Esophagus squamous epithelium (tissue), 5 donors: Measurements from ENCODE around the gene GAPDHS. TPM values are rescaled to one million over a fixed set of nuclear protein-coding genes. Genes with fewer than 3 reads are reported as not detected.

Source experiments
- DNase-seq: peaks from one replicate; lab custom pipeline; 2025; lab: John Stamatoyannopoulos, UW
- H3K27ac ChIP-seq, 4 donors: fragments of 200-600 bp; sonication (generic); one replicate each; pipeline ENCODE4 v1.5.1; 2016 to 2019; ENCODE audit warnings: mild to moderate bottlenecking in 1 of 4
- H3K27me3 ChIP-seq, 4 donors: fragments of 200-600 bp; sonication (generic); 1 replicate in 3 of 4; 2 replicates in 1 of 4; pipeline versions ENCODE4 v1.5.1 to v1.6.0; 2017 to 2021; ENCODE audit warnings: antibody characterized with exemption in 1 of 4
- H3K36me3 ChIP-seq, 3 donors: fragments of 200-600 bp; sonication (generic); one replicate each; pipeline ENCODE4 v1.5.1; 2016 to 2019
- H3K4me1 ChIP-seq, 3 donors: fragments of 200-600 bp; sonication (generic); one replicate each; pipeline ENCODE4 v1.5.1; 2017 to 2019
- H3K4me3 ChIP-seq, 4 donors: fragments of 200-600 bp; sonication (generic); 1 replicate in 3 of 4; 2 replicates in 1 of 4; pipeline ENCODE4 v1.5.1; 2016 to 2019; ENCODE audit warnings: mild to moderate bottlenecking in 2 of 4, moderate library complexity in 1 of 4
- H3K9me3 ChIP-seq, 3 donors: fragments of 200-600 bp; sonication (generic); one replicate each; pipeline ENCODE4 v1.5.1; 2016 to 2019
- CTCF ChIP-seq, 6 experiments: fragments of 450-650 bp in 4 of 6; fragments of 200-600 bp in 2 of 6; sonication (generic) in 2 of 6; IDR thresholded peaks; one replicate each; pipeline ENCODE4 v1.5.1; 2016 to 2019; ENCODE audit warnings: antibody characterized with exemption in 6 of 6, mild to moderate bottlenecking in 4 of 6, moderate library complexity in 4 of 6
- POLR2A ChIP-seq, 4 donors: fragments of 450-650 bp; IDR thresholded peaks; one replicate each; pipeline ENCODE4 v1.6.1; 2017; ENCODE audit warnings: antibody characterized with exemption in 4 of 4, mild to moderate bottlenecking in 4 of 4, moderate library complexity in 3 of 4
- WGBS, 2 donors: methylation state at CpG; one replicate each; pipeline ENCODE4 v1.1.5; 2018; 5-methylcytosine and 5-hydroxymethylcytosine counted together
- intact Hi-C: fragments of 100-400 bp; cut with DNase I; formaldehyde crosslinking; loops from one replicate; pipeline ENCODE4 v1.15.0; 2022
- total RNA-seq, 4 donors: library from RNA; depleted of rRNA; stranded (reverse); fragments of >200 nt; gene quantifications; one replicate each; pipeline ENCODE4 v1.1.0, GENCODE V29; 2016
- donor health status: DM: yes; HTN: yes; CAD: no.

The GAPDHS gene
- total RNA-seq, 4 donors from 2014 or later: not detected

GRCh38 chr19:35490364-35490763, 42.9 kb upstream of the GAPDHS start, which contains the start of gene KRTDAP:
TSS of gene KRTDAP (minus strand) at chr19:35490464. CDS start at chr19:35490442, 22 bp downstream.
- Histone ChIP-seq H3K4me1 (peaks cover 3 to 43% (median 3%) of the 10 kb centered on the region in 3 donors), H3K36me3 (no peaks in the 10 kb centered on the region), H3K4me3 (no peak within 1 kb of the TSS), H3K27ac (no peak within 1 kb of the TSS), H3K27me3 (peaks cover 0 to 76% (median 0%) of the 10 kb centered on the region in 4 donors), H3K9me3 (no peaks in the 10 kb centered on the region)
- intact Hi-C loops: no loop called here
- no peak for TF ChIP-seq CTCF (IDR thresholded peaks at IDR 0.05)
- TF ChIP-seq POLR2A (IDR thresholded peaks at IDR 0.05): no peak
- WGBS, 2 donors: 44 to 55% methylated on average over 5 to 6 of the region's 9 CpGs
- no peak for DNase-seq

DNA sequence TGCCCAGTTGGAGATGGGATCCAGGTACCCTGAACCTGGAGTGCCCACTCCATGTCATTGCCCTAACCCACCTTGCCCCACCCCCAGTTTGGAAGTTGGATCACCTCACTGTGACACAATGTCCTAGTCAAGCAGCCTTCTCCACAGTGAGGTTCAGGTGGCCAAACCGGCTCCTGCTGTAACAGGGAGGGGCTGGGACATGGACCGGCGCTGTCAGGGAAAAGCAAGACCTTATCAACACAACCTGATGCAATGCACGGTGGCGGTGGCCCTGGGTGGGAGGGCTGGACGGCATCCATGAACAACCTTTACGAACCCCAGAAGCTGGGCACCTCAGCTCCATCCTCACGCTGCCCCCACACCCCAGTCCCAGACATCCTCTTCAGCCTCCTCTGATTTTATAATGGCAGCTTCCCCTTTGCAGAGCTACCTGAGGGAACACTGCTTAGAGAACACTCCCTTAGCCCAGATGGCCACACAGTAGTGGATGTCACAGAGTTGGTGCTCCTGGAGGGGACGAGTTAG, 41.4 kb upstream of the GAPDHS start:
- intact Hi-C loops: no loop called here
- TF ChIP-seq CTCF (IDR thresholded peaks at IDR 0.05): no peak
- TF ChIP-seq POLR2A (IDR thresholded peaks at IDR 0.05): no peak
- Histone ChIP-seq H3K9me3 (no peaks in the 10 kb centered on the region), H3K27ac (no peak overlapping the region), H3K4me1 (peaks cover 5 to 47% (median 7%) of the 10 kb centered on the region in 3 donors), H3K36me3 (no peaks in the 10 kb centered on the region), H3K27me3 (peaks cover 0 to 71% (median 0%) of the 10 kb centered on the region in 4 donors), H3K4me3 (no peak overlapping the region)
- DNase-seq: no peak
- WGBS, 2 donors: 73 to 78% methylated on average over 2 to 4 of the region's 9 CpGs

DNA sequence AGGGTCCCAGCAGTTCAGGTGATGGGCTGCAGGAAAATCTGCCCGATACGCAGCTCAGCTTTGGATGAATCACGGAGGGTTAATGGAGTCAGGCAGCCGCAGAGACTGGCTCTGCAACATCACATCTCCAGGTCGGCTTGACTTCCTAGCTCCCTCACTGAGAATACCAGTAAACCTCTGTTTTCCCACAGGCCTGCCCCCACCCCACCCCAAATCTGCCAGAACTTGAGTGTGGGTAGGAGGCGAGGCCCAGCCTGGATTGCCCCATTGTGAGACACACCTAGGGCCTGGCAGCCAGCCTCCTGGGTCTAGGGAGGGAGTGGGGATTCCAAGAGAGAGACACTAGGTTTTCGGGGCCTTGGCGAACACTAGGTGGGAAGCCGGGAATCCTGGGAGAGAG, 39.3 kb upstream of the GAPDHS start:
- 53 to 64% methylated on average over 5 to 8 of the region's 9 CpGs for WGBS, 2 donors
- Histone ChIP-seq H3K36me3 (no peaks in the 10 kb centered on the region), H3K27ac (peak overlapping the region in 2 of 4 donors; percentile 14 to 46), H3K9me3 (no peaks in the 10 kb centered on the region), H3K27me3 (peaks cover 0 to 51% (median 0%) of the 10 kb centered on the region in 4 donors), H3K4me3 (no peak overlapping the region), H3K4me1 (peaks cover 5 to 47% (median 7%) of the 10 kb centered on the region in 3 donors)
- TF ChIP-seq POLR2A (IDR thresholded peaks at IDR 0.05) (no peak), CTCF (IDR thresholded peaks at IDR 0.05) (no peak)
- no peak for DNase-seq
- intact Hi-C loops: no loop called here

DNA sequence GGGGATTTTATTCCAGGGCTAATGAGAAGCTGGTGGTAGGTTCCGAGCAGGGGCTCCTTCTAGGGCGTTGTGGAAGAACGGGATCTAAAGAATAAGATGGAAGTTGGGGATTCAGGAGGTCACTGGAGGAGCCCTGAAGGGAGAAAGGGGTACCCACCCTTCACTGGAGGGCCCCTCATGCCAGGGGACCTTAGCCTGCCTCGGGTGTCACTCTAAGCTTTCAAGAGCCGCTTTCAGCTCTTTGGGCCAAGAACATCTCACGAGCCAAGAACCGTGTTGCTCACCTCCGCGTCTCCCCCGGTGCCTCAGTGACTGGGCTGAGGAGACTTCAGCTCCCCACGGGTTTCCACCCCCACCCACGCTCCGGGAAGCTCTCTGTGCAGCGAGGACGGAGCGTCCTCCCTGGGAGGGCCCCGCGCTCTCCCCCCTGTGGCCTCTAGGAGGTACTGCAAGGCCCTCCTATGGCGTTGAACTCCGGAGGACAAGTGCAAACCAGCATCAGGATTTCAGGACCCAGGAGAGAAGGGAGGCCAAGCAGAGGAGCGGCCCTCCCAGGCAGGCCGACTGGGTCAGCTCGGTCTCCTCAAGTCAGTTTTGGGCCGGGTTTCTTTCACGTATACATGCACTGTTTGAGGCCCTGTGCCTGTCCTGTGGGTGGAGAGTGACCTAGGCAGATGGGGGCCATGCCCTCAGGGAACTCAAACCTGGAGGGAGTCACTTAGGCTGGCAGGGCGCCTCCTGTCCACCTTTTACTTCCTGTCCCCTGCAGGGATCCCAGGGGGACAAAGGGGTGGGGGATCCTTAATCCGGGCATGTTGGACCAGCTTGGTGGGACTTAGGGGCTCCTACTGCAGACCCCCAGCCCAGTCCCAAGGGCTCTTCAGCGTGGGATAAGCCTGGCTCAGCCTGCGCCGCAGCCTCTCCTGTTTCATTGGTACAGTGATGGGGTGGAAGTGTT, 37.9 kb upstream of the GAPDHS start:
- peak overlapping the region in 1 of 4 donors; percentile 33 for H3K4me3 ChIP-seq
- intact Hi-C loops: loop anchor here (5.0 kb wide), 1 partner anchor 143 kb away; no protein-coding TSS in a partner anchor
- no peak overlapping the region for H3K27ac ChIP-seq
- peak; percentile 92 to 99 (median 96) for TF ChIP-seq CTCF (IDR thresholded peaks at IDR 0.05)
- no peak for TF ChIP-seq POLR2A (IDR thresholded peaks at IDR 0.05)
- no peak for DNase-seq
- H3K9me3 ChIP-seq: no peaks in the 10 kb centered on the region
- H3K27me3 ChIP-seq: peaks cover 0 to 38% (median 0%) of the 10 kb centered on the region in 4 donors
- H3K4me1 ChIP-seq: peaks cover 5 to 43% (median 7%) of the 10 kb centered on the region in 3 donors
- no peaks in the 10 kb centered on the region for H3K36me3 ChIP-seq
- 43 to 55% methylated on average over 7 to 8 of the region's 30 CpGs for WGBS, 2 donors
